Stimulated activated CD4-positive, alpha-beta T cell treated with anti-CD3 and anti-CD28 coated beads, TNF-alpha, amount 100 ng/mL, for 1 hour (primary cell): ENCODE data around the gene STK11IP.

Source experiments
- DNase-seq, 3 donors: peaks; one replicate each; pipeline ENCODE4 v3.0.0-alpha.2; 2020; ENCODE audit warnings: low read depth in 3 of 3, low spot score in 1 of 3

Gene STK11IP, protein sequence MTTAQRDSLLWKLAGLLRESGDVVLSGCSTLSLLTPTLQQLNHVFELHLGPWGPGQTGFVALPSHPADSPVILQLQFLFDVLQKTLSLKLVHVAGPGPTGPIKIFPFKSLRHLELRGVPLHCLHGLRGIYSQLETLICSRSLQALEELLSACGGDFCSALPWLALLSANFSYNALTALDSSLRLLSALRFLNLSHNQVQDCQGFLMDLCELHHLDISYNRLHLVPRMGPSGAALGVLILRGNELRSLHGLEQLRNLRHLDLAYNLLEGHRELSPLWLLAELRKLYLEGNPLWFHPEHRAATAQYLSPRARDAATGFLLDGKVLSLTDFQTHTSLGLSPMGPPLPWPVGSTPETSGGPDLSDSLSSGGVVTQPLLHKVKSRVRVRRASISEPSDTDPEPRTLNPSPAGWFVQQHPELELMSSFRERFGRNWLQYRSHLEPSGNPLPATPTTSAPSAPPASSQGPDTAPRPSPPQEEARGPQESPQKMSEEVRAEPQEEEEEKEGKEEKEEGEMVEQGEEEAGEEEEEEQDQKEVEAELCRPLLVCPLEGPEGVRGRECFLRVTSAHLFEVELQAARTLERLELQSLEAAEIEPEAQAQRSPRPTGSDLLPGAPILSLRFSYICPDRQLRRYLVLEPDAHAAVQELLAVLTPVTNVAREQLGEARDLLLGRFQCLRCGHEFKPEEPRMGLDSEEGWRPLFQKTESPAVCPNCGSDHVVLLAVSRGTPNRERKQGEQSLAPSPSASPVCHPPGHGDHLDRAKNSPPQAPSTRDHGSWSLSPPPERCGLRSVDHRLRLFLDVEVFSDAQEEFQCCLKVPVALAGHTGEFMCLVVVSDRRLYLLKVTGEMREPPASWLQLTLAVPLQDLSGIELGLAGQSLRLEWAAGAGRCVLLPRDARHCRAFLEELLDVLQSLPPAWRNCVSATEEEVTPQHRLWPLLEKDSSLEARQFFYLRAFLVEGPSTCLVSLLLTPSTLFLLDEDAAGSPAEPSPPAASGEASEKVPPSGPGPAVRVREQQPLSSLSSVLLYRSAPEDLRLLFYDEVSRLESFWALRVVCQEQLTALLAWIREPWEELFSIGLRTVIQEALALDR

GRCh38 chr2:219597552-219598307 is at the start of gene STK11IP:
STK11IP (plus strand) TSS chr2:219597857; CDS start chr2:219598120, 263 bp downstream.
- DNase-seq = peak; percentile 65 to 77 (median 71)

DNA sequence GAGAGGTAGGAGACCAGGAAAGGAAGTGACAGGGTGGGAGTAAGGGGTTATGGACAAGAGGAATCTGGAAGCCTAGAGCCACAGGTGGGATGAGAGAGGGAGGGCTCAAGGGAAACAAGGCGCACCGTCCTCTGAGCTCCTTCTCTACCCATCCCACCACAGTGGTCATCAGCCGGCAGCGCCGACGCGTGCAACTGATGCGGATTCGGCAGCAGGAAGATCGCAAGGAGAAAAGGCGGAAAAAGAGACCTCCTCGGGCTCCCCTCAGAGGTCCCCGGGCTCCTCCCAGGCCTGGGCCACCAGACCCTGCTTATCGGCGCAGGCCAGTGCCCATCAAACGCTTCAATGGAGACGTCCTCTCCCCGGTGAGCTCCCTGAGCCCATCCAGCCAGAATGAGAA is 48.7 kb upstream of the STK11IP start:
- no peak for DNase-seq

- no peak for DNase-seq
Observed at GRCh38 chr2:219549619-219550018, 48.0 kb upstream of the STK11IP start.

- DNase-seq = no peak
Observed at GRCh38 chr2:219551441-219552381, 45.9 kb upstream of the STK11IP start.

DNA sequence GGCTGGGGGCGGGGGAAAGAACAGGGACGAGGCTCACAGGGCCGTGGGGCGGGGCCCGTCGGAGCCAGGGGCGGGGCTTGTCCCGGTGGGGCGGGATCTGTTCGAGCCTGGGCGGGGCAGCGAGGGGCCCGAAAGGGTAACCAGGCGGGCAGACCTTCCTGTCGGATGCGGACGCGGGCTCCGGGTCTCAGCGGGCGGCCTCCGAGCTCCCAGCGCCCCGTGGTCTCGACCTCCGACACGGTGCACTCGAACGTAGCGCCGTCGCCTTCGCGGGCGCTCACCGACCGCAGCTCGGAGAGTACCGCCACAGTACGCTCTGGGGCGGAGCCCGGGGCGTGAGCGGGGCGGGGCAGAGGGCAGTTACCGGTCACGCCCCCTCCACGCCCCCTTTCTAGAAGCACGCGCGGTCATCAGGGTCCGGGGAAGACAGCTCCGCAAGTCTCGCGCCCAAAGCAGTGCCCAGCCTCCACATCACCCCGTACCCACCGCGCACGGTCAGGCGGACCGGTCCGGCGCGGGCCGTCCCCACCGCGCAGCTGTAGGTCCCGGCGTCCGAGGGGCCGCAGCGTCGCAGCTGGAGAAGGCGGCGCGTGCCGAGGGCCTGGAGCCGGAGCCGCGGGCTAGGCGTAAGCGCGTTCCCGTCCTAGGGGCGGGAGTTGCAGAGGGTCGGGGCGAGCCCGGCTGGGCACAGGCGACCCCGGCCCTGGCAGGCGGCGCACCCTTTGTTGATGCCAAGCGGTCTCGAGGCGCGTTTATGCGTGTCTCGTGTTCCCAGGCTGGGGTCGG is 45.1 kb upstream of the STK11IP start:
- DNase-seq = peak; percentile 37 to 75 (median 54)

DNA sequence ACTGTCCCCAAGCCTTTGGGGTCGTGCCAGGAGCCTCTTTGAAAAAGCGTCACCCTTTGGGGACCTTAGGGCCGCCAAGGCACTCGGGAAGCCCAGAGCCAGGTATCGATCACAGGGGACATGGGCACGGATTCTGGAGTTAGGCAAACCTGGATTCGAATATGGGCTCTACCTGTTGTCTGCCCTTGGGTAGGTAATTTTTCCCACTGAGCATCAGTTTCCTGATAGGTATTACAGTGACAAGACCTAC is 44.6 kb upstream of the STK11IP start:
- DNase-seq = no peak

- DNase-seq = no peak
Observed at GRCh38 chr2:219553463-219553963, 44.1 kb upstream of the STK11IP start.

- DNase-seq = no peak
Observed at GRCh38 chr2:219554350-219554749, 43.3 kb upstream of the STK11IP start.

- no peak for DNase-seq
Observed at GRCh38 chr2:219555956-219556355, 41.7 kb upstream of the STK11IP start.

DNA sequence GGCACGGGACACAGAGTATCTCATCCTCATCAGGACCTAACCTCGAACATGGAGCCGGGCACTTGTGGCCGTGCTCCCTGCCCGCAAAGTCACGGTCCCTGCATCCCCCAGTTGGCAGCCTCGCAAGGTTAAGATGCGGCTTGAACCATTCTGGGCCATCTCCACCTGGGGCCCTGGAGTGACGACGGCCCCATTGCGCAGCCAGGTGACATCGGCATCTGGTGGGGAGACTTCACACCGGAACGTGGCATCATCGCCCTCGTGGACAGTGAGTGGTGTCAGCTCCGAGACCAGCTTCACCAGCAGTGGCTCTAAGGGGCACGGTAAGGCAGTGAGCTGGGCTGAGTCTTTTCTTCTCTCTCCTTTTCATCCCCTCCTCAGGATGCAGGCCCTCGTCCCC is 41.2 kb upstream of the STK11IP start:
- no peak for DNase-seq

GRCh38 chr2:219557320-219557719 is 40.3 kb upstream of the STK11IP start:
- no peak for DNase-seq

DNA sequence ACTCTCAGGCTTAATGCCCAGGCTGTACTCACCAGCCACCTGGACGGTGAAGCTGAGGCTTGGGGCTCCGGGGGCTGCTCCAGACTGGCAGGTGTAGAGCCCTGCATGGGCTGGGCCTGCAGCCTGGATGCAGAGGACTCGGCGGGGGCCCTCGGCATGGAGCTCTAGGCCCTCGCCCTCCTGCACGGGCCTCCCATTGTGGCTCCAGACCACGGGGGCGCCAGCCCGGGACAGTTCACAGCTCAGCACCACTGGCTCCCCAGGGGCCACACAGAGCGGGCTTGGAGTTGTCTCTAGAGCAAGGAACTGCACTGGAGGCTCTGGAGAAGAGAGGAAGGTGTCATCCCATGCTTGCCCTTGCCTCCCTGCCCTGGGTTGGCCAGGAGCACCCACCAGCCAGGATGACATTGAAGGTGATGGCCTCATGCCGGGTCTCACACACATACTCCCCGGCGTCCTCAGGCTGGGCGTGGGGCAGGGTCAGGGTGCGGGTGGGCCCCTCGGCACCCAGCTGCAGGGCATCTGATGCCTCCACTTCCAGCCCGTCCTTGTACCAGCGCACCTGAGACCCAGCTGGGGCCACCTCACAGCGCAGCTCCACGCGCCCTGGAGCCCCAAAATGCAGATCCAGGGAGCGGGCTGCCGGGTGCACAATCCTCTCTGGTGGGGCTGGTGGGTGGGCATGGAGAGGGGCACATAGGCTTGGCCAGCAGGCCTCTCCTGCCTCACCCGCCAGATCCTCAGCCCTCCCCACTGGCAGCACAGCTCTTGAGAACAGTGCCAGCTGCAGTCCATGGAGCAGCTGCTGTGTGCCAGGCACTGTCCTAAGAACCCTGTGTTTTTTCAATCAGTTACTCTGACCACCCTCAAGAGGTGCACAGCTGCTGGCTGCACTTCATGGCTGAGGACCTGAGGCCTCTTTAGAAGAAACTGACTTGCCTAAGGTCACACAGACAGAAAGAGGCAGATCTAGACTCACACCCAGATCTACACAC is 39.6 kb upstream of the STK11IP start:
- DNase-seq = no peak

- no peak for DNase-seq
Observed at GRCh38 chr2:219559156-219559915, 38.3 kb upstream of the STK11IP start.

- no peak for DNase-seq
Observed at GRCh38 chr2:219560037-219560892, 37.4 kb upstream of the STK11IP start.

- no peak for DNase-seq
Observed at GRCh38 chr2:219560893-219561178, 36.8 kb upstream of the STK11IP start.
